HG03139 (cell line): ENCODE measurements around the gene GGT6.
"Not testable (repeated sequence)": the region's sequence is repeated elsewhere in the genome, so short reads cannot be mapped to it uniquely, and the experiment has no call there.

Experiments
- ATAC-seq: cut with Tn5 transposase; IDR thresholded peaks from one replicate; pipeline ENCODE4 v1.9.1; 2021; ENCODE audit not compliant: unreplicated experiment

Gene GGT6

GRCh38 chr17:4592240-4593005, 32.0 kb upstream of the GGT6 start:
- ATAC-seq = no peak

GRCh38 chr17:4591529-4591928, 31.2 kb upstream of the GGT6 start:
- ATAC-seq = no peak

- ATAC-seq = no peak
Measured at GRCh38 chr17:4590981-4591453, 30.6 kb upstream of the GGT6 start.

- not testable (repeated sequence) for ATAC-seq
Measured at GRCh38 chr17:4590042-4590441, 29.7 kb upstream of the GGT6 start.

GRCh38 chr17:4588898-4589625, 28.7 kb upstream of the GGT6 start:
- no peak for ATAC-seq

GRCh38 chr17:4588391-4588790, 28.0 kb upstream of the GGT6 start:
- no peak for ATAC-seq

- no peak for ATAC-seq
Measured at GRCh38 chr17:4587803-4588202, 27.4 kb upstream of the GGT6 start.

- ATAC-seq = no peak
Measured at GRCh38 chr17:4587195-4587594, 26.8 kb upstream of the GGT6 start.

- no peak for ATAC-seq
Measured at GRCh38 chr17:4586043-4586442, 25.7 kb upstream of the GGT6 start.

GRCh38 chr17:4585638-4585994, 25.2 kb upstream of the GGT6 start:
- ATAC-seq = no peak

- no peak for ATAC-seq
Measured at GRCh38 chr17:4584917-4585637, 24.7 kb upstream of the GGT6 start.

GRCh38 chr17:4584101-4584916, 23.9 kb upstream of the GGT6 start, which contains the start of gene SMTNL2:
Gene SMTNL2 (plus strand): TSS chr17:4584529. CDS start chr17:4584606, 77 bp downstream.
- no peak for ATAC-seq

- no peak for ATAC-seq
Measured at GRCh38 chr17:4583782-4584100, 23.4 kb upstream of the GGT6 start.

GRCh38 chr17:4583206-4583605, 22.8 kb upstream of the GGT6 start:
- ATAC-seq = no peak

GRCh38 chr17:4582691-4583090, 22.3 kb upstream of the GGT6 start:
- ATAC-seq = no peak

GRCh38 chr17:4582101-4582501, 21.7 kb upstream of the GGT6 start:
- no peak for ATAC-seq

GRCh38 chr17:4580291-4580690, 19.9 kb upstream of the GGT6 start:
- no peak for ATAC-seq

- ATAC-seq = no peak
Measured at GRCh38 chr17:4579678-4580077, 19.3 kb upstream of the GGT6 start.

- not testable (repeated sequence) for ATAC-seq
Measured at GRCh38 chr17:4578349-4578748, 18.0 kb upstream of the GGT6 start.

- ATAC-seq = no peak
Measured at GRCh38 chr17:4577386-4577993, 17.1 kb upstream of the GGT6 start.
